Measurements from ENCODE around the gene KCNMA1.

Gene KCNMA1

GRCh38 chr10:76973091-76974016, 664.3 kb downstream of the KCNMA1 start:
- DNase-seq: no peak

GRCh38 chr10:76972541-76972940, 665.1 kb downstream of the KCNMA1 start:
- no peak for DNase-seq

- no peak for DNase-seq
These were observed 665.9 kb downstream of the KCNMA1 start for GRCh38 chr10:76971547-76972170.

- DNase-seq: peak in 7 of 56 donors; percentile 0 to 46 (median 8)
These were observed 666.7 kb downstream of the KCNMA1 start for GRCh38 chr10:76970711-76971519.

GRCh38 chr10:76969366-76969948, 668.2 kb downstream of the KCNMA1 start:
- no peak for DNase-seq

GRCh38 chr10:76968483-76968882, 669.1 kb downstream of the KCNMA1 start:
- DNase-seq: no peak

- no peak for DNase-seq
These were observed 674.8 kb downstream of the KCNMA1 start for GRCh38 chr10:76962851-76963250.

GRCh38 chr10:76961841-76962240, 675.8 kb downstream of the KCNMA1 start:
- no peak for DNase-seq

- DNase-seq: no peak
These were observed 678.5 kb downstream of the KCNMA1 start for GRCh38 chr10:76959111-76959510.

- DNase-seq: no peak
These were observed 682.8 kb downstream of the KCNMA1 start for GRCh38 chr10:76954838-76955237.

GRCh38 chr10:76950354-76950753, 687.3 kb downstream of the KCNMA1 start:
- DNase-seq: no peak

GRCh38 chr10:76946270-76946669, 691.3 kb downstream of the KCNMA1 start:
- no peak for DNase-seq

GRCh38 chr10:76945166-76945565, 692.4 kb downstream of the KCNMA1 start:
- no peak for DNase-seq

GRCh38 chr10:76944640-76945039, 693.0 kb downstream of the KCNMA1 start:
- no peak for DNase-seq

- no peak for DNase-seq
These were observed 694.8 kb downstream of the KCNMA1 start for GRCh38 chr10:76942628-76943416.

GRCh38 chr10:76939933-76940468, 697.6 kb downstream of the KCNMA1 start:
- peak in 4 of 56 donors; percentile 2 to 8 (median 8) for DNase-seq

- DNase-seq: peak in 3 of 56 donors; percentile 11 to 38 (median 23)
These were observed 700.4 kb downstream of the KCNMA1 start for GRCh38 chr10:76937181-76937600.

GRCh38 chr10:76935941-76936613, 701.5 kb downstream of the KCNMA1 start:
- no peak for DNase-seq

GRCh38 chr10:76928565-76928964, 709.0 kb downstream of the KCNMA1 start:
- no peak for DNase-seq
